Measurements from ENCODE around the gene STAB1.

STAB1 gene

DNA sequence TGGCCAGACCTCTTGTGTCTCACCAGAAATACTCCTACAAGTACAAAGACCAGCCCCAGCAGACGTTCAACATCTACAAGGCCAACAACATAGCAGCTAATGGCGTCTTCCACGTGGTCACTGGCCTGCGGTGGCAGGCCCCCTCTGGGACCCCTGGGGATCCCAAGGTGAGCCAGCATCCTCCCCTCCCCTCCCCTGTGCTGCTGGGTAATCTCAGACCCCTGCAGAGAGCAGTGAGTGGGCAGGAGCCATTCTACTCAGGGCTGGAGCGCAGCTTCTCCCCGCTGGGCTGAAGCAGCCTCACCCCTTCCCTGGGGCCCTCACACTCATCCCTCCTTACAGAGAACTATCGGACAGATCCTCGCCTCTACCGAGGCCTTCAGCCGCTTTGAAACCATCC, 9.8 kb downstream of the STAB1 start:
- Histone ChIP-seq H3K9me3 (ENCODE audit: control insufficient read depth, low read depth, low read length) (no peaks in the 10 kb centered on the region), H3K4me3 (ENCODE audit: low read length) (no peak overlapping the region), H3K36me3 (ENCODE audit: control insufficient read depth, low read depth, low read length) (no peaks in the 10 kb centered on the region), H3K9ac (ENCODE audit: low read length) (no peak overlapping the region), H3K27me3 (ENCODE audit: control insufficient read depth, insufficient read depth, low read length) (no peaks in the 10 kb centered on the region), H3K27ac (ENCODE audit: low read length) (no peak overlapping the region), H3K4me1 (ENCODE audit: control insufficient read depth, low read depth, low read length) (no peaks in the 10 kb centered on the region)

DNA sequence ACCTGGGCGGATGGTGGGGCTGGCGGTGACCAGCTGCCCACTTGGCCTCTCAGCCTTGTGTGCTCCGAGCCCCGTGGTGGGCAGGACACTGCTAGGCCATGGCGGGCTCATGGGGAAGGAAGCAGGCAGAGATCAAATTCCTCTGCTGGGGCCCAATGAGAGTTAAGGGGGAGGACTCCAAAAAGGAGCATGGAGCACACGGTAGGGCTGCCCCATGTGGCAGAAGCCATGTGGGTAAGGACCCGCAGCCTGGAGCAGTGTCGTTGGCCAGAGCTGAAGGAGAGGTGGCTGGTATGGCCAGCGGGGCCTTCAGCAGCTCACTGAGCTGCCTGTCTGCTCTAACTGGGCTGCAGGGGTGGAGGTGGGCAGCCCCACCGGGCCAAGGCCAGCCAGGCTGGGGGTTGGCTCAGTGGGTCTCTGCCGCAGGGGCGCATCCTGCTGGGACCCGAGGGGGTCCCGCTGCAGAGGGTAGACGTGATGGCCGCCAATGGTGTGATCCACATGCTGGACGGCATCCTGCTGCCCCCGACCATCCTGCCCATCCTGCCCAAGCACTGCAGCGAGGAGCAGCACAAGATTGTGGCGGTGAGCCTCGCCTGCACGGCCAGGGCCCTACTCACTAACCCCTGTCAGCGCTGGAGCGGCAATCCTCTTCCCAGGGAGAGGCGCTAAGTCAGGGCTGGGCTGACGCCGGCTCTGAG, 11.3 kb downstream of the STAB1 start:
- no peak overlapping the region for H3K27ac ChIP-seq (ENCODE audit: low read length)
- no peaks in the 10 kb centered on the region for H3K4me1 ChIP-seq (ENCODE audit: control insufficient read depth, low read depth, low read length)
- no peaks in the 10 kb centered on the region for H3K9me3 ChIP-seq (ENCODE audit: control insufficient read depth, low read depth, low read length)
- no peak overlapping the region for H3K4me3 ChIP-seq (ENCODE audit: low read length)
- H3K27me3 ChIP-seq (ENCODE audit: control insufficient read depth, insufficient read depth, low read length) = no peaks in the 10 kb centered on the region
- no peak overlapping the region for H3K9ac ChIP-seq (ENCODE audit: low read length)
- no peaks in the 10 kb centered on the region for H3K36me3 ChIP-seq (ENCODE audit: control insufficient read depth, low read depth, low read length)

GRCh38 chr3:52507359-52507758, 12.2 kb downstream of the STAB1 start:
- H3K4me1 ChIP-seq (ENCODE audit: control insufficient read depth, low read depth, low read length) = no peaks in the 10 kb centered on the region
- H3K27me3 ChIP-seq (ENCODE audit: control insufficient read depth, insufficient read depth, low read length) = no peaks in the 10 kb centered on the region
- no peak overlapping the region for H3K9ac ChIP-seq (ENCODE audit: low read length)
- no peak overlapping the region for H3K27ac ChIP-seq (ENCODE audit: low read length)
- H3K4me3 ChIP-seq (ENCODE audit: low read length) = no peak overlapping the region
- H3K36me3 ChIP-seq (ENCODE audit: control insufficient read depth, low read depth, low read length) = no peaks in the 10 kb centered on the region
- H3K9me3 ChIP-seq (ENCODE audit: control insufficient read depth, low read depth, low read length) = no peaks in the 10 kb centered on the region

GRCh38 chr3:52509753-52510328, 14.7 kb downstream of the STAB1 start:
- no peaks in the 10 kb centered on the region for H3K36me3 ChIP-seq (ENCODE audit: control insufficient read depth, low read depth, low read length)
- H3K27ac ChIP-seq (ENCODE audit: low read length) = no peak overlapping the region
- no peak overlapping the region for H3K9ac ChIP-seq (ENCODE audit: low read length)
- H3K27me3 ChIP-seq (ENCODE audit: control insufficient read depth, insufficient read depth, low read length) = no peaks in the 10 kb centered on the region
- H3K4me3 ChIP-seq (ENCODE audit: low read length) = no peak overlapping the region
- no peaks in the 10 kb centered on the region for H3K4me1 ChIP-seq (ENCODE audit: control insufficient read depth, low read depth, low read length)
- no peaks in the 10 kb centered on the region for H3K9me3 ChIP-seq (ENCODE audit: control insufficient read depth, low read depth, low read length)

GRCh38 chr3:52511509-52511908, 16.4 kb downstream of the STAB1 start:
- H3K9ac ChIP-seq (ENCODE audit: low read length) = no peak overlapping the region

GRCh38 chr3:52512105-52512504, 17.0 kb downstream of the STAB1 start:
- no peak overlapping the region for H3K9ac ChIP-seq (ENCODE audit: low read length)
- no peak overlapping the region for H3K27ac ChIP-seq (ENCODE audit: low read length)
- H3K4me3 ChIP-seq (ENCODE audit: low read length) = no peak overlapping the region
- no peaks in the 10 kb centered on the region for H3K36me3 ChIP-seq (ENCODE audit: control insufficient read depth, low read depth, low read length)
- no peaks in the 10 kb centered on the region for H3K9me3 ChIP-seq (ENCODE audit: control insufficient read depth, low read depth, low read length)
- H3K27me3 ChIP-seq (ENCODE audit: control insufficient read depth, insufficient read depth, low read length) = no peaks in the 10 kb centered on the region
- H3K4me1 ChIP-seq (ENCODE audit: control insufficient read depth, low read depth, low read length) = no peaks in the 10 kb centered on the region

More at GRCh38 chr3:52511509-52511908, 16.4 kb downstream of the STAB1 start:
- Histone ChIP-seq H3K27me3 (ENCODE audit: control insufficient read depth, insufficient read depth, low read length) (no peaks in the 10 kb centered on the region), H3K27ac (ENCODE audit: low read length) (no peak overlapping the region), H3K36me3 (ENCODE audit: control insufficient read depth, low read depth, low read length) (no peaks in the 10 kb centered on the region), H3K9me3 (ENCODE audit: control insufficient read depth, low read depth, low read length) (no peaks in the 10 kb centered on the region), H3K4me3 (ENCODE audit: low read length) (no peak overlapping the region), H3K4me1 (ENCODE audit: control insufficient read depth, low read depth, low read length) (no peaks in the 10 kb centered on the region)

GRCh38 chr3:52512727-52513126, 17.6 kb downstream of the STAB1 start:
- peaks cover under 1% of the 10 kb centered on the region for H3K27me3 ChIP-seq (ENCODE audit: control insufficient read depth, insufficient read depth, low read length)
- no peaks in the 10 kb centered on the region for H3K36me3 ChIP-seq (ENCODE audit: control insufficient read depth, low read depth, low read length)
- no peaks in the 10 kb centered on the region for H3K9me3 ChIP-seq (ENCODE audit: control insufficient read depth, low read depth, low read length)
- no peak overlapping the region for H3K27ac ChIP-seq (ENCODE audit: low read length)
- H3K4me3 ChIP-seq (ENCODE audit: low read length) = no peak overlapping the region
- H3K9ac ChIP-seq (ENCODE audit: low read length) = no peak overlapping the region
- H3K4me1 ChIP-seq (ENCODE audit: control insufficient read depth, low read depth, low read length) = no peaks in the 10 kb centered on the region

DNA sequence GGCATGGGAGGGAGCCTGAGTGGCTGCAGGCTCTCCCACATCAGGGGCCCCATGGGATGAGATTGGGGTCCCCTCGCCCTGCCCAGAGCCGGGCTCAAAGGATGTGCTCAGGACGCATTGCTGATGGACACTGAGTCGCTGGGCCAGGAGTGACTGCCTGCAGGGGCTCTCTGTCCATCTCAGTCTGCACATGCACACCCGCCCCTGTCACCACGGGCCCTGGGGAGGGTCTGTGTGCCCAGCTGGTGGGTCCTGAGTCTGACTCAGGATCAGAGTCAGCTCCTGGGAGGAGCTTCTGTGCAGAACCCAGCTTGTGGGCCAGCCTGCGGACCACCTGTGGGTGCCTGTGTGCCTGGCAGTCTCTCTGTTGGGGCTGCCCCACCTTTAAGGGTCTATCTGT, 18.1 kb downstream of the STAB1 start:
- Histone ChIP-seq H3K36me3 (ENCODE audit: control insufficient read depth, low read depth, low read length) (no peaks in the 10 kb centered on the region), H3K27ac (ENCODE audit: low read length) (no peak overlapping the region)

DNA sequence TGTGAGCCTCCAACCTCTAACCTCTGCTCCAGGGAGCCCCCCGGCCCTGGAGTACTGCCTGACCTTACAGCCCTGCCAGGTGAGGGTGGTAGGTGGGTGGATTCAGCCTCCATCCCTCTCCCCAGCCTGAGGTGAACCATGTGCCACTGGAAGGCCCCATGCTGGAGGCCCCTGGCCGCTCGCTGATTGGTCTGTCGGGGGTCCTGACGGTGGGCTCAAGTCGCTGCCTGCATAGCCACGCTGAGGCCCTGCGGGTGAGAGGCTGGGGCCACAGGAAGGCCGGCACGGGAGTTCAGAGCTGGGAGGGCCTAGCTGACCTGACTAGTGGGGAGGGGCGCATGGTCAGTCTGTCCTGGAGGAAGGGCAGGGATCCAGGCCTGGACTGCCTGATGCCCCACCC, 19.4 kb downstream of the STAB1 start:
- H3K9me3 ChIP-seq (ENCODE audit: control insufficient read depth, low read depth, low read length) = no peaks in the 10 kb centered on the region
- H3K4me1 ChIP-seq (ENCODE audit: control insufficient read depth, low read depth, low read length) = no peaks in the 10 kb centered on the region
- H3K27me3 ChIP-seq (ENCODE audit: control insufficient read depth, insufficient read depth, low read length) = peaks cover 6% of the 10 kb centered on the region
- H3K27ac ChIP-seq (ENCODE audit: low read length) = no peak overlapping the region
- no peak overlapping the region for H3K4me3 ChIP-seq (ENCODE audit: low read length)
- no peaks in the 10 kb centered on the region for H3K36me3 ChIP-seq (ENCODE audit: control insufficient read depth, low read depth, low read length)
- no peak overlapping the region for H3K9ac ChIP-seq (ENCODE audit: low read length)

More for the DNA sequence above, 18.1 kb downstream of the STAB1 start:
- no peak overlapping the region for H3K4me3 ChIP-seq (ENCODE audit: low read length)
- peaks cover 6% of the 10 kb centered on the region for H3K27me3 ChIP-seq (ENCODE audit: control insufficient read depth, insufficient read depth, low read length)
- no peaks in the 10 kb centered on the region for H3K9me3 ChIP-seq (ENCODE audit: control insufficient read depth, low read depth, low read length)
- H3K4me1 ChIP-seq (ENCODE audit: control insufficient read depth, low read depth, low read length) = no peaks in the 10 kb centered on the region
- no peak overlapping the region for H3K9ac ChIP-seq (ENCODE audit: low read length)

DNA sequence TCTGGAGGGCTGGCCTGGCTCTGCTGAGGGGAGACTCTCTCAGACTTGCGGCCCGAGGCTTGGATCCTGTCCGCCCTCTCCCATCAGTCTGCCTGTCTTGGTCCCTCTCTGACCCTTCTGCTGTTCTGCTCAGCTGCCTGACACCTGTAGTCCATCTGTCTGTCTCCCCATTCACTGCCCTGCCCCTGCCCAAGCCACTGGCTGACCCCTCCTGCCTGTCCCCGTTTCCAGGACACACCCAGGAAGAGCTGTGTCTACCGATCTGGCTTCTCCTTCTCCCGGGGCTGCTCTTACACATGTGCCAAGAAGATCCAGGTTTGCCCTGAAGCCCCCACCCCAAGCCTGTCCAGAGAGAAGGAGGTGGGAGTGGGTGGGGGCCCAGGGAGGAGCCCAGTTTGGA, 20.1 kb downstream of the STAB1 start:
- Histone ChIP-seq H3K27ac (ENCODE audit: low read length) (no peak overlapping the region), H3K4me3 (ENCODE audit: low read length) (no peak overlapping the region), H3K36me3 (ENCODE audit: control insufficient read depth, low read depth, low read length) (no peaks in the 10 kb centered on the region), H3K9ac (ENCODE audit: low read length) (no peak overlapping the region), H3K4me1 (ENCODE audit: control insufficient read depth, low read depth, low read length) (no peaks in the 10 kb centered on the region), H3K9me3 (ENCODE audit: control insufficient read depth, low read depth, low read length) (no peaks in the 10 kb centered on the region), H3K27me3 (ENCODE audit: control insufficient read depth, insufficient read depth, low read length) (peaks cover 6% of the 10 kb centered on the region)

- no peaks in the 10 kb centered on the region for H3K36me3 ChIP-seq (ENCODE audit: control insufficient read depth, low read depth, low read length)
- peaks cover 6% of the 10 kb centered on the region for H3K27me3 ChIP-seq (ENCODE audit: control insufficient read depth, insufficient read depth, low read length)
- H3K27ac ChIP-seq (ENCODE audit: low read length) = no peak overlapping the region
- H3K9ac ChIP-seq (ENCODE audit: low read length) = no peak overlapping the region
- H3K4me1 ChIP-seq (ENCODE audit: control insufficient read depth, low read depth, low read length) = no peaks in the 10 kb centered on the region
- H3K4me3 ChIP-seq (ENCODE audit: low read length) = no peak overlapping the region
- H3K9me3 ChIP-seq (ENCODE audit: control insufficient read depth, low read depth, low read length) = no peaks in the 10 kb centered on the region
These were observed 21.5 kb downstream of the STAB1 start for GRCh38 chr3:52516509-52517195.

All from iPS-18a (cell line).